Aorta (tissue), 5 donors: ENCODE results near the gene LRRK1. TPM values are rescaled to one million over a fixed set of nuclear protein-coding genes. Genes with fewer than 3 reads are reported as not detected.

ENCODE experiments used
- ATAC-seq: fragments of 200-7000 bp; cut with Tn5 transposase; one replicate; pipeline ENCODE4 v1.9.1; 2022; ENCODE audit warnings: moderate library complexity; ENCODE audit not compliant: low FRiP score
- DNase-seq, 2 donors: peaks; one replicate each; pipeline ENCODE4 v3.0.0-alpha.2; 2020
- H3K27ac ChIP-seq, 2 donors: one replicate each; pipeline ENCODE4 v1.5.1; 2013; ENCODE audit warnings: low read length in 2 of 2, mild to moderate bottlenecking in 2 of 2, moderate library complexity in 2 of 2, control low read depth in 1 of 2, inconsistent platforms in 1 of 2, low read depth in 1 of 2
- H3K27me3 ChIP-seq, 2 donors: one replicate each; pipeline ENCODE4 v1.6.1; 2013; ENCODE audit warnings: control low read depth in 1 of 2, low read length in 1 of 2, mild to moderate bottlenecking in 1 of 2, moderate library complexity in 1 of 2; ENCODE audit not compliant: insufficient read depth in 2 of 2, control insufficient read depth in 1 of 2
- H3K36me3 ChIP-seq, 2 donors: one replicate each; pipeline ENCODE4 v1.6.1; 2013; ENCODE audit warnings: control low read depth in 1 of 2, low read length in 1 of 2, mild to moderate bottlenecking in 1 of 2; ENCODE audit not compliant: insufficient read depth in 2 of 2, control insufficient read depth in 1 of 2
- H3K4me1 ChIP-seq, 2 donors: one replicate each; pipeline ENCODE4 v1.6.1; 2013; ENCODE audit warnings: low read length in 2 of 2, control low read depth in 1 of 2, mild to moderate bottlenecking in 1 of 2, moderate library complexity in 1 of 2; ENCODE audit not compliant: insufficient read depth in 2 of 2, control insufficient read depth in 1 of 2
- H3K4me3 ChIP-seq, 2 donors: one replicate each; pipeline ENCODE4 v1.5.1; 2013; ENCODE audit warnings: low read length in 2 of 2, control low read depth in 1 of 2, mild to moderate bottlenecking in 1 of 2
- H3K9me3 ChIP-seq: one replicate; pipeline ENCODE4 v1.6.1; 2013; ENCODE audit warnings: mild to moderate bottlenecking, low read length; ENCODE audit not compliant: control insufficient read depth
- WGBS, 2 donors: extraction: QIAGEN DNeasy Blood & Tissue Kit; methylation state at CpG; one replicate each; pipeline ENCODE4 v1.1.7; 2013; 5-methylcytosine and 5-hydroxymethylcytosine counted together
- intact Hi-C, 2 donors: fragments of 100-400 bp; cut with DNase I; formaldehyde crosslinking; loops; one replicate each; pipeline versions ENCODE4 v1.14.2 to v1.15.0; 2022
- polyA plus RNA-seq, 2 donors: library from polyadenylated mRNA; stranded (reverse); fragments of 200-250 nt; gene quantifications; one replicate each; pipeline ENCODE4 v1.2.3, GENCODE V29; 2013
- total RNA-seq, 2 donors: library from RNA; stranded (reverse); fragmentation: NEBNext Ultra II Directional; extraction: Animal tissue kit (Norgen Biotek cat#: 25700); gene quantifications; one replicate each; pipeline ENCODE4 v1.2.1, GENCODE V29; 2021
- donor health status: healthy with polysubstance abuse.
- donor health status: Bipolar disorder and iron deficiency.
- donor health status: DM: no; HTN: no; CAD: no.
- donor health status: DM: no; HTN: no; CAD: no.
- donor health status: DM: yes; HTN: yes; CAD: no.

LRRK1 gene
- total and polyA plus RNA-seq, 4 donors: 4.0 to 34.0 (median 13.3) TPM

- 66 to 70% methylated on average over 3 of the region's 3 CpGs for WGBS, 2 donors
- no peak overlapping the region for H3K27ac ChIP-seq
- H3K36me3 ChIP-seq: no peaks in the 10 kb centered on the region
- DNase-seq (no peak), ATAC-seq (no peak)
- no peaks in the 10 kb centered on the region for H3K9me3 ChIP-seq
- no peaks in the 10 kb centered on the region for H3K4me1 ChIP-seq
- no peaks in the 10 kb centered on the region for H3K27me3 ChIP-seq
- intact Hi-C loops: loop anchor here in 1 of 2 donors (2.0 kb wide), 1 partner anchor 81 kb away; the partner anchor contains the start of gene LRRK1
- H3K4me3 ChIP-seq: no peak overlapping the region
Measured at GRCh38 chr15:100999369-100999768, 80.2 kb downstream of the LRRK1 start.

GRCh38 chr15:101000271-101000681 is 81.1 kb downstream of the LRRK1 start:
- Histone ChIP-seq H3K27me3 (no peaks in the 10 kb centered on the region), H3K4me1 (no peaks in the 10 kb centered on the region), H3K27ac (no peak overlapping the region), H3K4me3 (no peak overlapping the region), H3K36me3 (no peaks in the 10 kb centered on the region), H3K9me3 (no peaks in the 10 kb centered on the region)
- DNase-seq: no peak
- intact Hi-C loops: no loop called here
- ATAC-seq: no peak
- 71 to 84% methylated on average over 5 of the region's 5 CpGs for WGBS, 2 donors

GRCh38 chr15:101001056-101001455 is 81.9 kb downstream of the LRRK1 start:
- no peak overlapping the region for H3K4me3 ChIP-seq
- H3K27ac ChIP-seq: no peak overlapping the region
- intact Hi-C loops: no loop called here
- H3K27me3 ChIP-seq: no peaks in the 10 kb centered on the region
- no peak for ATAC-seq
- H3K36me3 ChIP-seq: no peaks in the 10 kb centered on the region
- H3K9me3 ChIP-seq: no peaks in the 10 kb centered on the region
- H3K4me1 ChIP-seq: no peaks in the 10 kb centered on the region
- WGBS, 2 donors: 97 to 98% methylated on average over 6 of the region's 6 CpGs
- DNase-seq: no peak

- no peaks in the 10 kb centered on the region for H3K27me3 ChIP-seq
- H3K9me3 ChIP-seq: no peaks in the 10 kb centered on the region
- no peaks in the 10 kb centered on the region for H3K4me1 ChIP-seq
- ATAC-seq: no peak
- 90 to 92% methylated on average over 5 of the region's 5 CpGs for WGBS, 2 donors
- no peak overlapping the region for H3K4me3 ChIP-seq
- intact Hi-C loops: no loop called here
- no peaks in the 10 kb centered on the region for H3K36me3 ChIP-seq
- H3K27ac ChIP-seq: no peak overlapping the region
- no peak for DNase-seq
Measured at GRCh38 chr15:101001796-101002195, 82.6 kb downstream of the LRRK1 start.

- ATAC-seq: no peak
- Histone ChIP-seq H3K4me1 (no peaks in the 10 kb centered on the region), H3K27me3 (no peaks in the 10 kb centered on the region), H3K9me3 (no peaks in the 10 kb centered on the region), H3K36me3 (no peaks in the 10 kb centered on the region), H3K27ac (no peak overlapping the region), H3K4me3 (no peak overlapping the region)
- WGBS, 2 donors: 86 to 100% methylated on average over 1 of the region's 1 CpG
- no peak for DNase-seq
- intact Hi-C loops: no loop called here
Measured at GRCh38 chr15:101003081-101003480, 83.9 kb downstream of the LRRK1 start.

- no peaks in the 10 kb centered on the region for H3K36me3 ChIP-seq
- no peaks in the 10 kb centered on the region for H3K4me1 ChIP-seq
- WGBS, 2 donors: 84 to 88% methylated on average over 4 of the region's 4 CpGs
- H3K27me3 ChIP-seq: no peaks in the 10 kb centered on the region
- ATAC-seq: no peak
- DNase-seq: no peak
- no peak overlapping the region for H3K27ac ChIP-seq
- intact Hi-C loops: no loop called here
- H3K9me3 ChIP-seq: no peaks in the 10 kb centered on the region
- no peak overlapping the region for H3K4me3 ChIP-seq
Measured at GRCh38 chr15:101003706-101004105, 84.5 kb downstream of the LRRK1 start.

GRCh38 chr15:101004500-101004899 is 85.3 kb downstream of the LRRK1 start:
- no peaks in the 10 kb centered on the region for H3K27me3 ChIP-seq
- H3K4me1 ChIP-seq: no peaks in the 10 kb centered on the region
- DNase-seq (no peak), ATAC-seq (no peak)
- intact Hi-C loops: no loop called here
- H3K4me3 ChIP-seq: no peak overlapping the region
- H3K27ac ChIP-seq: no peak overlapping the region
- H3K9me3 ChIP-seq: no peaks in the 10 kb centered on the region
- no peaks in the 10 kb centered on the region for H3K36me3 ChIP-seq
- 93 to 96% methylated on average over 4 of the region's 4 CpGs for WGBS, 2 donors

- Histone ChIP-seq H3K4me1 (no peaks in the 10 kb centered on the region), H3K36me3 (no peaks in the 10 kb centered on the region), H3K27ac (no peak overlapping the region), H3K4me3 (no peak overlapping the region), H3K27me3 (no peaks in the 10 kb centered on the region), H3K9me3 (no peaks in the 10 kb centered on the region)
- no peak for DNase-seq
- no peak for ATAC-seq
- 96 to 97% methylated on average over 10 of the region's 10 CpGs for WGBS, 2 donors
- intact Hi-C loops: no loop called here
Measured at GRCh38 chr15:101004986-101005747, 86.0 kb downstream of the LRRK1 start.
